Measurements from ENCODE around the gene PDLIM7. TPM values are rescaled to one million over a fixed set of nuclear protein-coding genes. Genes with fewer than 3 reads are reported as not detected.
A peak's percentile ranks its signal among the peaks of the same experiment; 100 is the strongest.

The PDLIM7 gene
- polyA plus RNA-seq, 1 of the 3 experiments (the other 2 are of a cell fraction): 206 TPM

DNA sequence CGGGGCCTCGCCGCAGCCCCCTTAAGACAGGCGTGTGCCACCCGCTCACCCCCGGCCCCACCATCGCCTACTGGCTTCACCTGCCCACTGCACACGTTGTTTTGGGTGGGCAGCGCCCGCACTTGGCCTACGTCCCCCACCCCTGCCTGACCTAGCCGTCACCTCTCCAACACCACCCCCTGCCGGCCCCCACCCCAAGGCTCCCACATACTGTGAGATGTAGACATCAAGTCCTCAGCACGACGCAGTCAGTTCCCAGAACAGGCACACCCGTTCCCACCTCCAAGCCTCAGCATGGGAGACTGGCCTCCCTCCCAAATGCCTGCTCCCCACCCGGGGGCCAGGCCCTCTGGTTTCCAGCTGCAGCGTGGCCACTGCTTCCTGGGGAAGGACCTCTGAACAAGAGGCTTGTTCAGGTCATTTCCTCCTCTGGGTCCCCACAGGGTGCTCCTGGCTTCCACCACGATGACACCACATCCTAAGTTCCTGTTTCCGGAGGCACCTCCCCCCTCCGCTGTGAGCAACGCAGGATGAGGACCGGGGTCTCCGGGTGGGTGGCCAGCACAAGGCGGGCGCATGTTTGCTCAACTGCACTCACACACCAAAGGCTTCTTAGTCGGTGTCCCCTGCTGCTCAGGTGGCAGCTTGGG is 35.3 kb downstream of the PDLIM7 start:
- Histone ChIP-seq H3K9me2 (no peaks in the 10 kb centered on the region), H2AFZ (ENCODE audit: low read depth) (no peak overlapping the region), H3K4me1 (ENCODE audit: control insufficient read depth in 1 of 2, insufficient read depth in 2 of 2, low read depth in 1 of 2, low read length in 1 of 2) (peaks cover 0 to 31% of the 10 kb centered on the region in 2 experiments; a peak in 3 of 4 replicates), H3K79me2 (ENCODE audit: insufficient read depth) (peaks cover 20% of the 10 kb centered on the region; the same call in 1 of the 2 replicates), H3K27me3 (ENCODE audit: insufficient read depth) (no peaks in the 10 kb centered on the region), H3K9ac (no peak overlapping the region), H3F3A (replicated peaks; ENCODE audit: insufficient read depth) (peaks cover 45% of the 10 kb centered on the region), H3K4me3 (ENCODE audit: low read depth in 2 of 2, low read length in 1 of 2) (no peak overlapping the region), H3K36me3 (replicated peaks in 1 of 2; ENCODE audit: control insufficient read depth in 1 of 2, insufficient read depth in 2 of 2, low read length in 1 of 2) (peaks cover 42 to 76% of the 10 kb centered on the region in 2 experiments), H3K27ac (ENCODE audit: low read depth in 2 of 2, low read length in 1 of 2) (peak overlapping the region in 1 of 2 experiments; percentile 25; a peak in 1 of 4 replicates), H4K20me1 (ENCODE audit: insufficient read depth) (peaks cover 42% of the 10 kb centered on the region), H3K4me2 (no peak overlapping the region), H3K9me3 (no peaks in the 10 kb centered on the region)
- POLR2A ChIA-PET: interaction anchor here (2.0 kb wide), 1 partner anchor 10 kb away, joined by 10 read pairs; no protein-coding TSS in a partner anchor
- 95% methylated on average over 26 of the region's 27 CpGs for WGBS (ENCODE audit: low lambda C conversion rate)
- no peak for DNase-seq
- no peak for TF ChIP-seq EZH2phosphoT487 (IDR thresholded peaks at IDR 0.05; ENCODE audit: borderline replicate concordance, low read depth)
- no peak for TF ChIP-seq EP300 (IDR thresholded peaks at IDR 0.05; ENCODE audit: borderline replicate concordance in 1 of 2, low read depth in 1 of 2, low read length in 1 of 2)
- TF ChIP-seq FOSL2 (IDR thresholded peaks at IDR 0.05; ENCODE audit: borderline replicate concordance, low read depth): no peak
- TF ChIP-seq NFIC (IDR thresholded peaks at IDR 0.05; ENCODE audit: borderline replicate concordance): no peak
- no peak for TF ChIP-seq REST (IDR thresholded peaks at IDR 0.05; ENCODE audit: low read depth, low read length)
- CTCF ChIA-PET: interaction anchor here (0.6 to 1.6 kb wide), 3 partner anchors 33 to 215 kb away, joined by 3 to 9 read pairs (median 6); no protein-coding TSS in a partner anchor

DNA sequence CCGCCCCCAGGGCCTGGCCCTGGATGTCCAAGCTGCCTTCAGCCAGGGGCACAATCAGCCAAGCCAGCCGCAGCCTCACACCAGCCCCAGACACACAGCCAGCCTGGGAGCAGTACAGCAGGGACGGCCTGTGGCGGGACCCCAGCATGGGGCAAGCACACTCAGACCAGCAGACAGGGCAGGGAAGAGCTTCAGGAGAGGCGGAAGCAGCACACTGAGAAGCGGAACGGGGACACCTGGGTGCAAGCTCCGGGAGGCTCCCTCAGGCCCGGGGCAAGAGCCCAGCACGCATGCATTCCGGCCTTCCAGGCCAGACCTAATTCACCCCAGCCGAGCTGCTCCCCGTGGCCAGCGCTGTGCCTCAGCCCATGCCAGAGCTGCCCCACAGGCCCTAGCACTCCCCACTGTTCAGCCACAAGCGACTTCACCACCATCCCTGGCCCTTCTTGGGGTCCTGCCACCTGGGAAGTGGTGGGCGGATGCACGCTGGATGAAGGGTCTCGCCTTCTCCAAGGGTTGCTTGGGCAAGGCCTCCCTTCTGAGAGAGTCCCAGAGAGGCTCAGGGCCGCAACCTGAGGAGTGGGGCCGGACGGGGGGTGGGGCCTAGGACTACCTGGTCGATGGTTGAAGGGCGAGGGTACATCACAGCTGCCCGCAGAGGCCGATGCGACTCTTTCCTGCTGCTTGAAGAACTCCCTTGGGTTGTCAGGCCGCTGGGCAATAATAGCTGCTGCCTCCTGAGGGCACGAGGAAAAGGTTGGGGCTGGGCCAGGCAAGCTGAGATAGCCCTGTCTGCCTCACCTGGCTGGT is 37.4 kb downstream of the PDLIM7 start:
- WGBS (ENCODE audit: low lambda C conversion rate): 78% methylated on average over 3 of the region's 28 CpGs
- TF ChIP-seq TCF12 (IDR thresholded peaks at IDR 0.05): no peak
- TF ChIP-seq ZBTB33 (IDR thresholded peaks at IDR 0.05; ENCODE audit: borderline replicate concordance, low read depth): no peak
- no peak for TF ChIP-seq USF2 (IDR thresholded peaks at IDR 0.05; ENCODE audit: borderline replicate concordance, low read depth, low read length)
- Histone ChIP-seq H3K27me3 (ENCODE audit: insufficient read depth) (no peaks in the 10 kb centered on the region), H3K4me2 (no peak overlapping the region), H3K9ac (no peak overlapping the region), H3K79me2 (ENCODE audit: insufficient read depth) (peaks cover 5% of the 10 kb centered on the region; the same call in 1 of the 2 replicates), H3K9me2 (no peaks in the 10 kb centered on the region), H2AFZ (ENCODE audit: low read depth) (no peak overlapping the region), H4K20me1 (ENCODE audit: insufficient read depth) (peaks cover 55% of the 10 kb centered on the region), H3K27ac (ENCODE audit: low read depth in 2 of 2, low read length in 1 of 2) (peak overlapping the region in 1 of 2 experiments; percentile 56; a peak in 2 of 4 replicates), H3K4me1 (ENCODE audit: control insufficient read depth in 1 of 2, insufficient read depth in 2 of 2, low read depth in 1 of 2, low read length in 1 of 2) (peaks cover 5 to 50% of the 10 kb centered on the region in 2 experiments), H3K4me3 (ENCODE audit: low read depth in 2 of 2, low read length in 1 of 2) (no peak overlapping the region), H3K36me3 (replicated peaks in 1 of 2; ENCODE audit: control insufficient read depth in 1 of 2, insufficient read depth in 2 of 2, low read length in 1 of 2) (peaks cover 33 to 58% of the 10 kb centered on the region in 2 experiments), H3K9me3 (no peaks in the 10 kb centered on the region), H3F3A (replicated peaks; ENCODE audit: insufficient read depth) (peaks cover 48% of the 10 kb centered on the region)
- ChIA-PET CTCF (interaction anchor here (1.0 to 10.2 kb wide), 5 partner anchors 14 to 55 kb away, joined by 3 to 375 read pairs (median 42); partner anchors contain the start of genes DBN1, F12 and PFN3), POLR2A (interaction anchor here (0.7 to 4.6 kb wide), 4 partner anchors 9 to 56 kb away, joined by 4 to 43 read pairs (median 8); no protein-coding TSS in a partner anchor)
- no peak for DNase-seq
